Body of pancreas (tissue), 4 donors: ENCODE measurements around the gene TMEM156.

Experiments
- CTCF ChIP-seq, 7 experiments: fragments of 450-650 bp in 4 of 7; fragments of 200-600 bp in 3 of 7; sonication (generic) in 3 of 7; IDR thresholded peaks; one replicate each; pipeline ENCODE4 v1.5.1; 2016 to 2019; ENCODE audit warnings: antibody characterized with exemption in 7 of 7
- POLR2A ChIP-seq, 3 donors: fragments of 450-650 bp; IDR thresholded peaks; one replicate each; pipeline ENCODE4 v1.6.1; 2016; ENCODE audit warnings: antibody characterized with exemption in 3 of 3, mild to moderate bottlenecking in 2 of 3

DNA sequence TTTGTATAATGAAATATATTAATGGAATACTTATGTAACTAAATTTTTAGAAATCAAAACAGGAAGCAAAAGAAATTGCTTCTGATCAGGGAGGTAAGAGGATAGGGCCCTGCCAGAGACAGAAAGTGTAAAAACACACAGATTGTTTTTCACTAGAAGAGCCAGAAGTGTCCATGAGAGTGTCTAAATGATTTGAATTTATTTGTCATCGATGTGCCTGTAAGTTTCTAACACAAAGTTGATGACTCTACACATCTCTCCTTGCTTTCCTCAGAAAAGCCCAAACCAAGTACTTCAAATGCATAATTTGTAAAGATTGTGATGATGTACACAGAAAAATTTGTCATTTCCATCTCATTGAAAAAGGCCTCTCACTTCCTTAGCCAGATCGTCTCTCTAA, 80.6 kb downstream of the TMEM156 start:
- TF ChIP-seq CTCF (IDR thresholded peaks at IDR 0.05) = no peak
- TF ChIP-seq POLR2A (IDR thresholded peaks at IDR 0.05) = no peak
